KMS-11 (cell line): ENCODE results near the gene C10orf71.

Experiments
- H2AFZ ChIP-seq: fragments of 200-600 bp; sonication (generic); 2 replicates; pipeline ENCODE4 v1.6.1; 2016; ENCODE audit warnings: antibody characterized with exemption, mixed run types, low read depth
- H3K27ac ChIP-seq: fragments of 200-600 bp; sonication (generic); 2 replicates; pipeline ENCODE4 v1.6.1; 2016; ENCODE audit warnings: mild to moderate bottlenecking, mixed run types
- H3K27me3 ChIP-seq: fragments of 200-600 bp; sonication (generic); 2 replicates; pipeline ENCODE4 v1.6.1; 2017; ENCODE audit warnings: mild to moderate bottlenecking, low read depth, mixed run types, moderate library complexity; ENCODE audit not compliant: insufficient read depth
- H3K36me3 ChIP-seq: fragments of 200-600 bp; sonication (generic); 2 replicates; pipeline ENCODE4 v1.6.1; 2017; ENCODE audit warnings: mild to moderate bottlenecking, mixed run types; ENCODE audit not compliant: insufficient read depth
- H3K4me1 ChIP-seq: fragments of 200-600 bp; sonication (generic); 2 replicates; pipeline ENCODE4 v1.6.1; 2016; ENCODE audit warnings: mild to moderate bottlenecking, low read depth, mixed run types; ENCODE audit not compliant: poor library complexity, severe bottlenecking
- H3K4me2 ChIP-seq: fragments of 200-600 bp; sonication (generic); 2 replicates; pipeline ENCODE4 v1.7.0; 2016; ENCODE audit warnings: mild to moderate bottlenecking, mixed run types
- H3K4me3 ChIP-seq: fragments of 200-600 bp; sonication (generic); IDR thresholded peaks from 2 replicates; pipeline ENCODE4 v1.6.1; 2017; ENCODE audit warnings: low read depth, low read length, mixed read lengths; ENCODE audit not compliant: insufficient read depth
- H3K79me2 ChIP-seq: fragments of 200-600 bp; sonication (generic); 2 replicates; pipeline ENCODE4 v1.6.1; 2016; ENCODE audit warnings: low read depth, mixed run types; ENCODE audit not compliant: insufficient read depth
- H3K9ac ChIP-seq: fragments of 200-600 bp; sonication (generic); 2 replicates; pipeline ENCODE4 v1.6.1; 2016; ENCODE audit warnings: mild to moderate bottlenecking, mixed run types
- H4K20me1 ChIP-seq: fragments of 200-600 bp; sonication (generic); 2 replicates; pipeline ENCODE4 v1.6.1; 2016; ENCODE audit warnings: mild to moderate bottlenecking, mixed run types; ENCODE audit not compliant: insufficient read depth
- CTCF ChIP-seq: fragments of 200-600 bp; sonication (generic); conservative IDR thresholded peaks from 2 replicates; pipeline ENCODE4 v1.6.1; 2017; ENCODE audit warnings: low read depth, mild to moderate bottlenecking, antibody characterized with exemption, low read length, moderate library complexity, mixed read lengths

The C10orf71 gene

DNA sequence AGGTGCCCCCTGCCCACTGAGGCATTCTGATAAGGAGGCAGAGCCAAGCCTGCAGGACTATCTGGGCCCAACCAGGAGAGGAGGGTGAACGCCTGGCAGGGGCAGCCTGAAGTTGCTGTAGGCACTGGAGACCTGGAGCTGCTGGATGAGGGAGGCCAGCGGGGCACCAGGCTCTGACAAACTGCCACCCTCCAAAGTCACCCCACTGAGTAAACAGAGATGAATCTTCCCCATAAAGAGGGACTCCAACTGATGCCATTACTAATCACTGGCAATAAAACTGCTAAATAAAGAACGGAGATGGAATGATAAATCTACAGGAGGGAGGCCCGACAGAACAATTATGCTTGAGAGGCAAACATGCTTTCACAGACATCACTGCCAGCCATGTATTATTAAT lies 52.7 kb downstream of the C10orf71 start:
- no peak for TF ChIP-seq CTCF
- Histone ChIP-seq H2AFZ (no peak overlapping the region), H3K9ac (no peak overlapping the region), H3K4me1 (no peaks in the 10 kb centered on the region), H3K79me2 (no peaks in the 10 kb centered on the region), H3K27ac (no peak overlapping the region), H3K36me3 (no peaks in the 10 kb centered on the region), H4K20me1 (no peaks in the 10 kb centered on the region), H3K4me2 (no peak overlapping the region), H3K4me3 (no peak overlapping the region), H3K27me3 (no peaks in the 10 kb centered on the region)

DNA sequence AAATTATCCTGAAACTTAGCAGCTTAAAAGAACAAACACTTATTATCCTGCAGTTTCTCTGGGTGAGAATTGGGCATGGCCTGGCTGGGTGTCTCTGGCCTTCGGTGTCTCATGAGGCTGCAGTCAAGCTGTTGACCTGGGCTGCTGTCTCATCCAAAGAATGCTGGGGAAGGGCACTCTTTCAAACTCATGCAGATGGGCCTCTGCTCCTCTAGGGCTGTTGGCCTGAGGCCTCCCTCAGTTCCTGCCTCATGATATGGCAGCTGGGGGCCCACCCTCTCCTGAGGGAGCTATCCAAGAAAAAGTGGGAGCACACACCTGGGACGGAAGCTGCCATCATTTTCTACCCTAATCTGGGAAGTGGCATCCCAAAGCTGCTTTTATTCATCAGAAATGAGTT lies 53.4 kb downstream of the C10orf71 start:
- no peak overlapping the region for H3K9ac ChIP-seq
- H3K27ac ChIP-seq: no peak overlapping the region
- no peak overlapping the region for H2AFZ ChIP-seq
- no peak for TF ChIP-seq CTCF
- no peak overlapping the region for H3K4me3 ChIP-seq
- H3K4me1 ChIP-seq: no peaks in the 10 kb centered on the region
- H3K36me3 ChIP-seq: no peaks in the 10 kb centered on the region
- H3K79me2 ChIP-seq: no peaks in the 10 kb centered on the region
- no peak overlapping the region for H3K4me2 ChIP-seq
- H4K20me1 ChIP-seq: no peaks in the 10 kb centered on the region
- H3K27me3 ChIP-seq: no peaks in the 10 kb centered on the region

GRCh38 chr10:49353026-49353894 lies 54.3 kb downstream of the C10orf71 start:
- H3K4me1 ChIP-seq: no peaks in the 10 kb centered on the region
- no peak overlapping the region for H3K27ac ChIP-seq
- no peak overlapping the region for H3K9ac ChIP-seq
- H3K36me3 ChIP-seq: no peaks in the 10 kb centered on the region
- H4K20me1 ChIP-seq: no peaks in the 10 kb centered on the region
- no peak overlapping the region for H2AFZ ChIP-seq
- no peaks in the 10 kb centered on the region for H3K27me3 ChIP-seq
- no peak for TF ChIP-seq CTCF
- no peaks in the 10 kb centered on the region for H3K79me2 ChIP-seq
- H3K4me2 ChIP-seq: no peak overlapping the region
- H3K4me3 ChIP-seq: no peak overlapping the region

DNA sequence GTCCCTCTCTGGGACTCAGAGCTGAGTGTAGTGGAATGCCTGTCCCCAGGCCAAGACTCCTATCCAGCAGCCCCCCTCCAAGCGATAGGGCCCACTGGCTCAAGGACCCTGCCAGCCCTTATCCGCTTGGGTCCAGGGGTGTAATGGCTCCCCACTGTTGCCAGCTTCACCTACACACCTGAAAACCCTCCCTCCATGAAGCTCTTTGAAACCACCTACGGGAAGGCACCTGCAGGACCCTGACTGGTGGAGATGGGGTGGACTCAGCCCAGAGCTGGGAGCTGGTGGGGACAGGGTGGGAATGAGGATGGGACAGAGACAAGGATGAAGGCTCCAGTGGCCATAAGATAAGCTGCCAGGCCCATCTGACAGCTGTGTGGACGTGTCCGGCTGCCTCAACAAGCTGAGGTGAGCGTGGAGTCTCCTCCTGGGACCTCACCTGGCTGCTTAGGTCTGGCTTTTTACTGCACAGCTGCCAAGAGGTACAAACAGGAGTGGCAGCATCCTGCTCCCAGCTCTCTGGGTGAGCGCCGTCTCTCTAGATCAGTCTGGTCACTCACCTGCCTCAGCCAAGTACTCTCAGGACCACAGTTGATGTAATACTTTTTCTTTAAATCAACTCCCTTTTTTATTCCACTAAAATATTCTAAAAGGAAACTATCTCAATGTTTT lies 55.1 kb downstream of the C10orf71 start:
- no peaks in the 10 kb centered on the region for H4K20me1 ChIP-seq
- H3K27ac ChIP-seq: no peak overlapping the region
- no peak for TF ChIP-seq CTCF
- no peaks in the 10 kb centered on the region for H3K36me3 ChIP-seq
- H3K4me1 ChIP-seq: no peaks in the 10 kb centered on the region
- H3K79me2 ChIP-seq: no peaks in the 10 kb centered on the region
- H3K4me3 ChIP-seq: no peak overlapping the region
- no peak overlapping the region for H2AFZ ChIP-seq
- H3K9ac ChIP-seq: no peak overlapping the region
- H3K27me3 ChIP-seq: no peaks in the 10 kb centered on the region
- no peak overlapping the region for H3K4me2 ChIP-seq
